NCI-H82 (cell line): ENCODE results near the gene SPEG.

ENCODE experiments used
- DNase-seq: peaks from one replicate; lab custom pipeline; 2025; lab: John Stamatoyannopoulos, UW

SPEG gene

GRCh38 chr2:219462349-219462748, 27.7 kb downstream of the SPEG start:
- no peak for DNase-seq

GRCh38 chr2:219464286-219465032, 29.8 kb downstream of the SPEG start:
- DNase-seq = no peak

GRCh38 chr2:219465659-219466561, 31.3 kb downstream of the SPEG start:
- no peak for DNase-seq

- DNase-seq = no peak
These were observed 32.4 kb downstream of the SPEG start for GRCh38 chr2:219466816-219467735.

DNA sequence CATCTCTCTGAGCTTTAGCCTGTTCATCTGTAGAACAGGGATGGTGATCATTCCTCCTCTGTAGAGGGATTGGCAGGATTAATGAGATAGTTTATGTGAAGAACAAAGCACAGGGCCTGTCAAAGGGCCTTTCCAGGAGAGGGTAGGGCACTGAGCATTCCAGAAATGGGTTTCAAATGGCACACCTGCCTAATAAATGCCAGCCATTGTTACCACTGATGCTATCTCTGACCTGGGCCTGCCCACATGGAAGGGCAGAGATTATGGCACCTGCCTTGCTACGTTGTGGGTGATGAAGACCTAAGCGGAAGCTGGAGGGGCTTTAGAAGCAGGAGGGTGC, 33.1 kb downstream of the SPEG start:
- DNase-seq = no peak

- DNase-seq = no peak
These were observed 34.0 kb downstream of the SPEG start for GRCh38 chr2:219468410-219469185.

DNA sequence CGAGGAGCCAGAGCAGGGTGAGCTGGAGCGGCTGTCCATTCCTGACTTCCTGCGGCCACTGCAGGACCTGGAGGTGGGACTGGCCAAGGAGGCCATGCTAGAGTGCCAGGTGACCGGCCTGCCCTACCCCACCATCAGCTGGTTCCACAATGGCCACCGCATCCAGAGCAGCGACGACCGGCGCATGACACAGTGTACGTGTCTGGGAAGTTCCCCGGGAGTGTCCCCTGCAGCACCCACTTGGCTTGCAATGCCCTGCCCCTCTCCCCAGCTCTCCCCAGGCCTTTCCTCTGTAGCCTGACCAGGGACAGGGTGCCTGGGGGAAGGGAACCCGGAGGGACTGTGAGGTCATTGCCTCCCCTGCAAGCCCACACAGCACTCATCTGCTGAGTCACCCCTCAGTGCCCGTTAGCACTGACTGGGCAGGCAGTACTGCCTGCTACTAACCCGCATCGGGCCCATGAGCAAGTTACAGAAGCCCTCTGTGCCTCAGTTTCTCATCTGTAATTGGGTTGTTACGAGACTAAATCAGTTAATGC, 34.6 kb downstream of the SPEG start:
- DNase-seq = no peak

GRCh38 chr2:219470429-219470828, 35.8 kb downstream of the SPEG start:
- no peak for DNase-seq

GRCh38 chr2:219471476-219472371, 37.1 kb downstream of the SPEG start:
- DNase-seq = no peak

GRCh38 chr2:219472629-219473187, 38.1 kb downstream of the SPEG start:
- no peak for DNase-seq

DNA sequence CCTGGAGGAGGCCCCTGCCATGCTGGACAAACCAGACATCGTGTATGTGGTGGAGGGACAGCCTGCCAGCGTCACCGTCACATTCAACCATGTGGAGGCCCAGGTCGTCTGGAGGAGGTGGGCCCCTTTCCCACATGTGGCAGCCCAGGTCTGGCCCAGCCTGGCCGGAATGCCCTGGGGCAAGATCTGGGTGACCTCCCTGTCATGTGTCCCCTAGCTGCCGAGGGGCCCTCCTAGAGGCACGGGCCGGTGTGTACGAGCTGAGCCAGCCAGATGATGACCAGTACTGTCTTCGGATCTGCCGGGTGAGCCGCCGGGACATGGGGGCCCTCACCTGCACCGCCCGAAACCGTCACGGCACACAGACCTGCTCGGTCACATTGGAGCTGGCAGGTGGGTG, 38.9 kb downstream of the SPEG start:
- DNase-seq = no peak

DNA sequence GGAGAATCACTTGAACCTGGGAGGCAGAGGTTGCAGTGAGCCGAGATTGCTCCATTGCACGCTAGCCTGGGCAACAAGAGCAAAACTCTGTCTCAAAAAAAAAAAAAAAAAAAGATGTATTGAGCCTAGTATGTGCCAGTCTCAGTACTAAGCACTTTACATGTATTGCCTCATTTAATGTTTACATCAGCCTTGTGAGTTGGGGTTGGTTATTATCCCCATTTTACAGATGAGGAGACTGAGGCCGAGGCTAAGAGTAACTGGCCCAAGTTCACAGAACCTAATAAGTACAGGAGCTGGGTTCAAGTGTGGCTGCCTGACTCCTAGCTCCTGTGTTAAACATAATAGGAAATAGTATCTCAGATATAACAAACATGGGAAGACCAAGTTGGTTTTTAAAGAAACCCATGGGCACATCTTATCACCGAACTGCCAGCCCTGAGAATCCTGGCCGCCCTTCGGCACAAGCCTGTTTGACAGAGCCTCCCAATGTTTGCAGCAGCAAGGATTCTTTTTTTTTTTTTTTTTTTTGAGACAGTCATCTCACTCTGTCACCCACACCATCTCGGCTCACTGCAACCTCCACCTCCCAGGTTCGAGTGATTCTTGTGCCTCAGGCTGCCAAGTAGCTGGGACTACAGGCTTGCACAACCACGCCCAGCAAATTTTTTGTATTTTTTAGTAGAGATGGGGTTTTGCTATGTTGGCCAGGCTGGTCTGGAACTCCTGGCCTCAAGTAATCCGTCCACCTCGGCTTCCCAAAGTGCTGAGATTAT, 39.8 kb downstream of the SPEG start:
- no peak for DNase-seq

DNA sequence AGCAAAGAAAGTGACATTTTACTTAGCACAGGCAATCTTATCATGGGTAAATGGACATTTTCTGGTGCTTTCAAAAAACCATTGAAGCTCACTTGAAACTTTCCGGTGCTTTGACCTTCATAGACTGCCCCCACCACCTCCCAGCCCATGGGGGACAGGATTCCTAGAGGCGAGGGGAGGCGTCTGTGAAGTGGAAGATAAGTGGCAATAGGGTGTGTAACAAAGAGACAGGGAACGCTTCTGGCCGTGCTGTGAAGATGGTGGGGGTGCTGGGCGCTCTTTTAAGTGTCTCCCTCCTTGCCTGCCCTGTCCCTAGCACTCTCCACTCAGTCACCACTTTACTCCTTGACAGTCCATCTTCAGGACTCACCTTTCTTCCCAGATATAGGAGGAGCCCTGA, 40.6 kb downstream of the SPEG start:
- no peak for DNase-seq

- DNase-seq = peak; percentile 92
These were observed 41.3 kb downstream of the SPEG start for GRCh38 chr2:219475697-219476651.

DNA sequence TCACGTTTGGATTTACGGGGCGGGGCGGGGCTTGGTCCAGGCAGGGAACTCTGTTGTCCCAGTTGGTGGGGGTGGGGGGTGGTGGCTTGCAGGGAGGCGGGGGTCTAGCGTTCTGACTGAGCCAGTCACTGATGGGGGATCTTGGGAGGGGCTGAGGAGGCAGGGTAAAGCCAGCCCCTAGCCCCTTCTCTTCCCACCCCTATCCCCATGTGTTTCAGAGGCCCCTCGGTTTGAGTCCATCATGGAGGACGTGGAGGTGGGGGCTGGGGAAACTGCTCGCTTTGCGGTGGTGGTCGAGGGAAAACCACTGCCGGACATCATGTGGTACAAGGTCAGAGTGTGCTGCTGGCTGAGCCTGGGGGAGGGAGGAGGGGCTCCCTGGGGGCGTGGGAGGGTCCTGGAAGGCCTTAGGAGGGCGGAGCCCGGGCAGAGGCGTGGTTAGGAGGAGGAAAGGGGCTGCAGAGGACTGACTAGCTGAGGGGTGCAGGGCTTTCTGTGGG, 42.1 kb downstream of the SPEG start:
- DNase-seq = peak; percentile 82

- DNase-seq = no peak
These were observed 42.5 kb downstream of the SPEG start for GRCh38 chr2:219477179-219477578.

DNA sequence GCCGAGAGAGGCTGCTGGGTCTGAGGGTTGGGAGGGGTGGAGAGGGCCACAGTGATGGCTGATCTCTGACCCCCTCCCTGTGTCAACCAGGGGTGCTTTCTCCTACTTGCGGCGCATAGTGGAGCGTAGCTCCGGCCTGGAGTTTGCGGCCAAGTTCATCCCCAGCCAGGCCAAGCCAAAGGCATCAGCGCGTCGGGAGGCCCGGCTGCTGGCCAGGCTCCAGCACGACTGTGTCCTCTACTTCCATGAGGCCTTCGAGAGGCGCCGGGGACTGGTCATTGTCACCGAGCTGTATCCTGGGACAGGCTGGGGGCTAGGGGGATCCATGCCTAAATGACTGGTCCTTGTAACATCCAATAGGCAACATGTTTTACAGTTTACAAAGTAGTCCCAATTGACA, 43.2 kb downstream of the SPEG start:
- no peak for DNase-seq

DNA sequence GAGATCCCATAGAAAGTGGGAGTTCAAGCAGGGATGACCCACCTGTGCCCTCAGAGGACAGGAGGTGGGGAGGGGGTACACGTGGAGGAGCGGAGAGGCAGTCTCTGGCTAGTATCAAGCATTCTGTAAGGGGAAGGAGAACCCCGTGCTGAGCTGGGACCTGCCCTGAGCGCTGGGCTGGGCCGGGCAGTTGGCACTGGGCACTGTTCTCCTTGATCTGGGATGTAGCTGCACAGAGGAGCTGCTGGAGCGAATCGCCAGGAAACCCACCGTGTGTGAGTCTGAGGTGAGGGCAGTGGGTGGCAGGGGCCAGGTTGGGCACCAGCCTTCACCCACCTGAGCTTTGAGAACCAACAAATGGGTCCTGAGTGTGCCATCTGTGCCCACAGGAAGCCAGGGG, 44.3 kb downstream of the SPEG start:
- DNase-seq = no peak
